Suppressor macrophage treated with lipopolysaccharide for 1 hour (primary cell): ENCODE measurements around the gene RNF14.
"Not testable (repeated sequence)": the region's sequence is repeated elsewhere in the genome, so short reads cannot be mapped to it uniquely, and the experiment has no call there.

ENCODE experiments used
- DNase-seq, 3 donors: peaks; one replicate each; pipeline ENCODE4 v3.0.0-alpha.2; 2020 to 2022

Gene RNF14

GRCh38 chr5:141968914-141969608, at the start of gene RNF14:
RNF14 (plus strand) TSS chr5:141969105; CDS start chr5:141973589, 4,484 bp downstream.
- DNase-seq = peak; percentile 97 to 98 (median 98)

GRCh38 chr5:141919218-141920119, 49.4 kb upstream of the RNF14 start:
- peak; percentile 77 to 85 (median 78) for DNase-seq

- no peak for DNase-seq
Observed at GRCh38 chr5:141920771-141921170, 48.1 kb upstream of the RNF14 start.

- DNase-seq = not testable (repeated sequence)
Observed at GRCh38 chr5:141922827-141923447, 46.0 kb upstream of the RNF14 start.

- DNase-seq = peak; percentile 96 to 97 (median 97)
Observed at GRCh38 chr5:141923448-141924313, 45.2 kb upstream of the RNF14 start, which contains the start of gene DELE1. DELE1 (plus strand) TSS chr5:141923871; CDS start chr5:141923942, 71 bp downstream.

GRCh38 chr5:141926434-141926833, 42.5 kb upstream of the RNF14 start:
- DNase-seq = no peak

GRCh38 chr5:141928051-141928450, 40.9 kb upstream of the RNF14 start:
- no peak for DNase-seq

- DNase-seq = no peak
Observed at GRCh38 chr5:141929398-141930058, 39.4 kb upstream of the RNF14 start.

- DNase-seq = no peak
Observed at GRCh38 chr5:141931694-141932093, 37.2 kb upstream of the RNF14 start.

- DNase-seq = no peak
Observed at GRCh38 chr5:141933151-141933550, 35.8 kb upstream of the RNF14 start.

GRCh38 chr5:141934099-141934844, 34.6 kb upstream of the RNF14 start:
- no peak for DNase-seq

- no peak for DNase-seq
Observed at GRCh38 chr5:141935538-141935937, 33.4 kb upstream of the RNF14 start.

- DNase-seq = peak; percentile 65 to 72 (median 71)
Observed at GRCh38 chr5:141940695-141941271, 28.1 kb upstream of the RNF14 start.

- DNase-seq = peak; percentile 39 to 50 (median 45)
Observed at GRCh38 chr5:141941307-141941706, 27.6 kb upstream of the RNF14 start.

GRCh38 chr5:141941779-141942178, 27.1 kb upstream of the RNF14 start:
- DNase-seq = no peak

- DNase-seq = no peak
Observed at GRCh38 chr5:141942185-141942857, 26.6 kb upstream of the RNF14 start.

GRCh38 chr5:141944076-141944475, 24.8 kb upstream of the RNF14 start:
- no peak for DNase-seq

- DNase-seq = peak in 2 of 3 donors; percentile 27 to 30
Observed at GRCh38 chr5:141945511-141946051, 23.3 kb upstream of the RNF14 start.

- DNase-seq = no peak
Observed at GRCh38 chr5:141947316-141947715, 21.6 kb upstream of the RNF14 start.

GRCh38 chr5:141948812-141949211, 20.1 kb upstream of the RNF14 start:
- DNase-seq = no peak
